ENCODE results near the gene SPRED1. TPM values are rescaled to one million over a fixed set of nuclear protein-coding genes. Genes with fewer than 3 reads are reported as not detected.
A peak's percentile ranks its signal among the peaks of the same experiment; 100 is the strongest.

The SPRED1 gene
- total RNA-seq, 2 experiments from 2014 or later = 7.5 to 21.1 TPM

DNA sequence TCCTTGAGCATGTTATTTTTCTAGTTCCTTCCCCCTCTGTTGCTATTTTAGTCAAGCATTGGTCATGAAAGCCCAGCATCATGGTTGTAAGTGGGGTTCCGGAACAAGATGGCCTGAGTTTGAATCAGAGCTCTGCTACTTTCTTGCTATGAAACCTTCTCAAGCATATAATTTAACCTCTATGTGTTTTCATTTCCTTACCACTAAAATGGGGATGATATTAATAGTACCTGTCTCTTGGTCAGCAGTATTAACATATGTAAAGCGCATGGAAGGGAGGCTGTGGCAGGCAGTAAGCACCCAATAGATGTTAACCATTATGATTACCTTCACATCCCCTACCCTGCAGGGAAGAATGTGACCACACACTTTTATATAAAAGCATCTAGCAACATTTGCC, 14.3 kb upstream of the SPRED1 start:
- peaks cover 39% of the 10 kb centered on the region for H3K4me1 ChIP-seq (ENCODE audit: insufficient read depth, low read length, poor library complexity, severe bottlenecking)
- POLR2A ChIA-PET = interaction anchor here (1.2 to 2.2 kb wide), 2 partner anchors 15 to 109 kb away, joined by 3 to 10 read pairs; partner anchors contain the start of gene SPRED1
- peak overlapping the region; percentile 32 for H3K27ac ChIP-seq (ENCODE audit: low read depth, low read length, poor library complexity, severe bottlenecking)
- TF ChIP-seq, protein P1, sequence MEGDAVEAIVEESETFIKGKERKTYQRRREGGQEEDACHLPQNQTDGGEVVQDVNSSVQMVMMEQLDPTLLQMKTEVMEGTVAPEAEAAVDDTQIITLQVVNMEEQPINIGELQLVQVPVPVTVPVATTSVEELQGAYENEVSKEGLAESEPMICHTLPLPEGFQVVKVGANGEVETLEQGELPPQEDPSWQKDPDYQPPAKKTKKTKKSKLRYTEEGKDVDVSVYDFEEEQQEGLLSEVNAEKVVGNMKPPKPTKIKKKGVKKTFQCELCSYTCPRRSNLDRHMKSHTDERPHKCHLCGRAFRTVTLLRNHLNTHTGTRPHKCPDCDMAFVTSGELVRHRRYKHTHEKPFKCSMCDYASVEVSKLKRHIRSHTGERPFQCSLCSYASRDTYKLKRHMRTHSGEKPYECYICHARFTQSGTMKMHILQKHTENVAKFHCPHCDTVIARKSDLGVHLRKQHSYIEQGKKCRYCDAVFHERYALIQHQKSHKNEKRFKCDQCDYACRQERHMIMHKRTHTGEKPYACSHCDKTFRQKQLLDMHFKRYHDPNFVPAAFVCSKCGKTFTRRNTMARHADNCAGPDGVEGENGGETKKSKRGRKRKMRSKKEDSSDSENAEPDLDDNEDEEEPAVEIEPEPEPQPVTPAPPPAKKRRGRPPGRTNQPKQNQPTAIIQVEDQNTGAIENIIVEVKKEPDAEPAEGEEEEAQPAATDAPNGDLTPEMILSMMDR (conservative IDR thresholded peaks at IDR 0.05; ENCODE audit: low read length) = no peak
- TF ChIP-seq EZH2phosphoT487 (IDR thresholded peaks at IDR 0.05; ENCODE audit: borderline replicate concordance, low read depth, low read length) = no peak
- peak overlapping the region; percentile 1 for H3K4me3 ChIP-seq (ENCODE audit: low read depth, low read length, poor library complexity, severe bottlenecking)
- peak overlapping the region; percentile 34; the same call in 1 of the 2 replicates for H2AFZ ChIP-seq (ENCODE audit: low read length)
- H3K79me2 ChIP-seq (ENCODE audit: insufficient read depth, low read depth, low read length) = no peaks in the 10 kb centered on the region
- H3K36me3 ChIP-seq (ENCODE audit: insufficient read depth, low read length) = no peaks in the 10 kb centered on the region
- no peaks in the 10 kb centered on the region for H4K20me1 ChIP-seq (ENCODE audit: insufficient read depth, low read length)
- no TSS peak for BruUV-seq (replicated peaks)
- DNase-seq (ENCODE audit: low spot score) = peak; percentile 46
- CTCF ChIA-PET (ENCODE audit: unreplicated experiment) = no interaction called here
- H3K9me2 ChIP-seq (ENCODE audit: insufficient read depth, low read length) = no peaks in the 10 kb centered on the region
- no peaks in the 10 kb centered on the region for H3K9me3 ChIP-seq (ENCODE audit: low read length)
- intact Hi-C loops (cut with micrococcal nuclease; ENCODE audit: unreplicated experiment) = no loop called here
- peak overlapping the region; percentile 56 for H3K4me2 ChIP-seq (ENCODE audit: low read length)

DNA sequence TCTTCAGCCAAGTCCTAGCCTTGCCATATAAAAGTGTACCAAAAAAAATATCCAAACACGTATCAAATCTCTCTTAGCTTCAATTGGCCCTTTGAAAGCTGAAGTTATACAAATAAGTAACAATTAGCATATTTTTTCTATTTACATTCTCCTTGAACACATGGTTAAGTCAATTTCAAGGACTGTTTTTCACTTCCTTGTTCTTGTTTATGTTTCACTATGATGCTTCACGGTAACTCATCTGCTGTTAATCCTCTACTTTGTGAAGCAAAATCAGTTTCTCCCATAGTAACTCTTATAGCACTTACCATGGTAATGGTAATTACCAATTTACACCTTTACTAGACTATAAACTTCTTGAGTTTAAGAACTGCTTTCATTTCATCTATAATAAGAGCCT, 10.6 kb upstream of the SPRED1 start:
- H3K9me3 ChIP-seq (ENCODE audit: low read length) = no peaks in the 10 kb centered on the region
- no peaks in the 10 kb centered on the region for H4K20me1 ChIP-seq (ENCODE audit: insufficient read depth, low read length)
- CTCF ChIA-PET (ENCODE audit: unreplicated experiment) = no interaction called here
- H3K4me2 ChIP-seq (ENCODE audit: low read length) = peak overlapping the region; percentile 61
- no TSS peak for BruUV-seq (replicated peaks)
- H3K4me1 ChIP-seq (ENCODE audit: insufficient read depth, low read length, poor library complexity, severe bottlenecking) = peaks cover 46% of the 10 kb centered on the region
- H3K36me3 ChIP-seq (ENCODE audit: insufficient read depth, low read length) = no peaks in the 10 kb centered on the region
- no peaks in the 10 kb centered on the region for H3K9me2 ChIP-seq (ENCODE audit: insufficient read depth, low read length)
- peak overlapping the region; percentile 47 for H3K4me3 ChIP-seq (ENCODE audit: low read depth, low read length, poor library complexity, severe bottlenecking)
- intact Hi-C loops (cut with micrococcal nuclease; ENCODE audit: unreplicated experiment) = no loop called here
- peak overlapping the region; percentile 94 for H2AFZ ChIP-seq (ENCODE audit: low read length)
- peak; percentile 55 for DNase-seq (ENCODE audit: low spot score)
- no peaks in the 10 kb centered on the region for H3K79me2 ChIP-seq (ENCODE audit: insufficient read depth, low read depth, low read length)
- peak overlapping the region; percentile 9 for H3K27ac ChIP-seq (ENCODE audit: low read depth, low read length, poor library complexity, severe bottlenecking)
- POLR2A ChIA-PET = interaction anchor here (0.7 to 2.6 kb wide), 8 partner anchors 9 to 105 kb away, joined by 3 to 10 read pairs (median 4); no protein-coding TSS in a partner anchor
- TF ChIP-seq, protein P1 (conservative IDR thresholded peaks at IDR 0.05; ENCODE audit: low read length) = no peak
- no peak for TF ChIP-seq EZH2phosphoT487 (IDR thresholded peaks at IDR 0.05; ENCODE audit: borderline replicate concordance, low read depth, low read length)

DNA sequence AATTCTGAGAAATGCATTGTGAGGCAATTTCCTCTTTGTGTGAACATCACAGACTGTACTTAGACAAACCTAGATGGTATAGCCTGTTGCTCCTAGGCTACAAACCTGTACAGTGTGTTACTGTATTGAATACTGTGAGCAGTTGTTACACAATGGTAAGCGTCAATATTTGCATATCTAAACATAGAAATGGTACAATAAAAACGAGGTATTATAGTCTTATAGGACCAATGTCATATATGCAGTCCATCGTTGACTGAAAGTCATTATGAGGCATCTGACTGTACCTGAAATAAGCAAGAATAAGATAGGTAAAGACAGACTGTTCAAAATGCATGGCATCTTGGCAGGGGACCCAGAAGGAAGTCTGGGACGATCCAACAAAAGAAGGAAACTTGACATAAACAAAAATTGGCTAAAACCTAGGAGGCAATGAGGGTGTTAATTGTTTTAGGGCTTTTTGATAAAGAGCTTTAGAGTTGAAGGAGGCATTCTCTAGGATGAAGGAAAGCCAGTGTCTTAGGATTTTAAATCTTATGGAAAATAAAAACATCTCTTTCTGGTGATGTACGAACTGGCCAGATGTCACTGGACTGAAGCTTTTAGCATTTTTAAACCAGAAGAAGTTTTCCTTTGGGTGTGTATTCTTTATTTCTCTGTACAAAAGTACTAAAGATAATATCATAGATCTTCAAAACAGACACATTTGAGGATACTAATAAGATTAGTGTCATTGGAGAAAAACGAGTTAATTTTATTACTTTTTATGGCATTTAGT, 9.2 kb upstream of the SPRED1 start:
- ChIA-PET CTCF (ENCODE audit: unreplicated experiment) (no interaction called here), POLR2A (interaction anchor here (1.6 to 3.0 kb wide), 5 partner anchors 8 to 167 kb away, joined by 5 to 12 read pairs (median 9); no protein-coding TSS in a partner anchor)
- intact Hi-C loops (cut with micrococcal nuclease; ENCODE audit: unreplicated experiment) = no loop called here
- no peak for DNase-seq (ENCODE audit: low spot score)
- BruUV-seq (replicated peaks) = no TSS peak
- Histone ChIP-seq H2AFZ (ENCODE audit: low read length) (peak overlapping the region; percentile 63; the same call in 1 of the 2 replicates), H3K4me2 (ENCODE audit: low read length) (peak overlapping the region; percentile 61), H4K20me1 (ENCODE audit: insufficient read depth, low read length) (no peaks in the 10 kb centered on the region), H3K79me2 (ENCODE audit: insufficient read depth, low read depth, low read length) (no peaks in the 10 kb centered on the region), H3K36me3 (ENCODE audit: insufficient read depth, low read length) (no peaks in the 10 kb centered on the region), H3K4me1 (ENCODE audit: insufficient read depth, low read length, poor library complexity, severe bottlenecking) (peaks cover 35% of the 10 kb centered on the region), H3K9me2 (ENCODE audit: insufficient read depth, low read length) (no peaks in the 10 kb centered on the region), H3K27ac (ENCODE audit: low read depth, low read length, poor library complexity, severe bottlenecking) (no peak overlapping the region), H3K4me3 (ENCODE audit: low read depth, low read length, poor library complexity, severe bottlenecking) (no peak overlapping the region), H3K9me3 (ENCODE audit: low read length) (no peaks in the 10 kb centered on the region)
- TF ChIP-seq EZH2phosphoT487 (IDR thresholded peaks at IDR 0.05; ENCODE audit: borderline replicate concordance, low read depth, low read length) = no peak

All from OCI-LY7 (cell line).